Fibroblast of peridontal ligament (primary cell): ENCODE measurements around the gene CARD9.

Source experiments
- DNase-seq: peaks from one replicate; pipeline ENCODE4 v3.0.0-alpha.2; 2010; ENCODE audit errors: extremely low read depth

The CARD9 gene

DNA sequence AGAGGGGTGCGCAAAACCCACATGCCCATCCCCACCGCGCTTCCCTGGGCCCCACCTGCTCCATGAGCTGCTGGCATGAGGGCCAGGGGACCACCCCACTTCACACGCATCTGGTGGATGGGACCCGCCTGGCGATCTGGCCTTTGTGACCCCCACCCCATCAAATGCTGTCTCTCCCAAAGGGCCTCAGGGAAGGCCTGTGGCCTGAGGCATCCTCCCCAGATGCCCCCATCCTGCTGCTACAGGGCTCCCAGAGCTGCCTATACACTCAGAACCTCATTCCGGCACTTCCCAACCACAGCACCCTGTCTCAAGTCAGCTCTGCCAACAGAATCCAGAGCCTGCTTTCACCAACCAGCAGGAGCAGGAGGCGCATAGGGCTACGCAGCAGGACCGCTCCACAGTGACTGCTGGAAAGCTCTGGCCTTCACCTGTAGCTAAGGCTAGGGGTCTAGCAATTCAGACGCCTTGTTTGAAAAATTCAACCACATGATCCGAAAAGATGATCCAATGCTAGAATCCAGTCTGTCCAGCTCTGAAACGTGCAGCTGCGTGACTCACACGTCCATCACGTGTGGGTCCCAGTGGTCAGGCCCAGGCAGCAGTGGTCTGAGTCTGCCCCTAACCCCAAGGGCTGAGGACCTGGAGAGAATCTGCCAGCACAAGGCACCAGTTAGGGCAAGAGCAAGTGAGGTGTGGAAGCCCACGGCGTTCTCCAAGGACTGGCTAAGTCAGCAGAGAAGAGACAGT, 27.9 kb upstream of the CARD9 start:
- DNase-seq, result no peak

DNA sequence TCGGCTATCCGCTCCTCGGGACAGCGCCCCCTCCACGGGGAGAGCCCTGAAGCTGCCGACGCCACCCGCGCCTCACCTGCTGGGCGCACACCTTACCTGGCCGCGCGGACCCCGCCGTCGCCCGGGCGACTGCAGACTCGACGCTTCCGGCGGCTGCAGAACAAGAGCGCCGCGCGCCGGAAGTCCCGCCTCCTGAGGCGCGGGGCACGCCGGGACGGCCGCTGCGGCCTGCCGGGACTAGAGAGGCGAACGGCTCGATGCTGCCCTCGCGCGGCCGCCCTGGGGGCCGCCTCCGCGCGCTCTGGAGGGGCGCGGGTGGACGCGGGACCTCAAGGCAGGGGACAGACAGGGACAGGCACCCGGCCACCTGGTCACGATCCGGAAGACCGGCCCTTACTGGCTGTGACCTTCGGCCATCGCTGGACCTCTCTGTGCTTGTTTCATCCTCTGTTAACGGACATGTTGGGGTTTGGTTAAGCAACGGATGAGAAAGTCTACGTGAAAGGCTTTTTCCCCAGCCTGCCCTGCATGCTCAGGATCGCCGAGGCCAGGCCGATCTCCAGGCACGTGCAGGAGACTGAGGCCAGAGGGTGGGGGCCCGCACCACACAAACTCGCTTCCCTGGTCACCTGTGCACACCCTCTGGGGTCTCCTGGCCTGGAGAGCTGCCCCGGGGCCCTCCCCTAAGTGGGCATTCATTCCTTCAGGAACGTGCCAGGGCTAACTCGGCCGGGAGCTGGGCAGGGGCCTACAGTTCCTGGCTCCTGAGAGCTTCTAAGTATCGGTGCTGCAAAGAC, 26.8 kb upstream of the CARD9 start, which contains the start of gene SNAPC4:
Gene SNAPC4, minus strand, starts transcription at position 133 of the 797 bp plus-strand sequence. CDS start 1,742 bp downstream, outside the sequence.
- DNase-seq, result peak; percentile 69

DNA sequence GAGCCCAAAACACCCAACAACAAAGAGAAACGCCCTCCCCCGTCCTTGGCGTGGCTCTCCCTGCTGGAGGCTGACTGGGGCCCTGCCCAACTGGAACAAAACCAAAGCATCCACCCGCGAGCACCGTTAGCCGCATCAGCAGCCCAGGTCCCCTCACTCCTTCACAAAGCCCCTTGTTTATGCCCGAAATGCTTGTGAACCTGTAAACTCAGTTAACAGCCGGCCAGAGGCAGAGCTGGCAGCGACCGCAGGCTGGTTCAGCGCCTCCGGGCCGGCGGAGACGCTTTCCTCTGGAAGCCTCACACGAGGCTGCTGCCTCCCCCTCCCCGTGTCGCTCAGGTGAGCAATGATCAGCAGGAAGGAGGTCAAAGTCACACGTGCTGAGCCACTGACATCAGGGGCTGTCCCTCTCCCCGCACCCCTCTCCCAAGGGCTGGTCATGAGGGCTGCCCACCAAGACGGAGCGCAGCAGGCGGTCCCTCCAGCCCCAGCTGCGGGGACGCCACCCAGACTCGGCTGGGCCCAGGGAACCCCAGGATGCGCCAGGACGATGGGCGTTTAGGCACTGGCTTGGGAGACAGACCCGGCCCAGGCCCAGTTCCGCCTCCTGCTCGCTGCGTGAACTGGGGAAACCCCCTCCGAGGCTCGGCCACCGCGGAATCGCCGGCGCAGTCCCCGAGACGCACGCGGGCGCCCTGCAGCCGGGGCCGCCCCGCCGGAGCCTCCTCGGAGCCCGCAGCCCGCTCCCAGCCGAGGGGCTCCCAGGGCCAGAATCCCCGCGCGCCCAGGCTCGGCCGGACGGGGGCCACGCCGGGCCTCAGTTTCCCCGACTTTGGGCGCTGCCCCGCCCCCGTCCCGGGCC, 25.9 kb upstream of the CARD9 start:
- no peak for DNase-seq

DNA sequence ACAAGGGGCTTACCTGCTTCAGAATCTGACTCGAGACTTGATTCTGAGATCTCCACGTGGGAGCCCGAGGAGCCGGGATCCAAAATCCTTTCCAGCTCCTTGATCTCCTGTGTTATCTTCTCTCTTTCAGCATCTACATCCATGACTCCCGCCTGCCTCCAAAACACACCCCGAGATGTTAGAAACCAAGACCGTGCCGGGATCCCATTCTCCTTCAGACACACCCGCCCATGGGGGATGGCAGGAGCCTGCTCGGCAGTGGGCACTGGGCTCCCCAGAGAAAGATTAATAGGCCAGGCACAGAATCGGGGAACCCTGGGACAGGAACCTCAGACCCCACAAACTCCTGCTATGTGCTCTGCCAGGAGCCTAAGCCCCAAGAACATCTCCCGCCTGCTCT, 24.8 kb upstream of the CARD9 start:
- DNase-seq, result no peak

DNA sequence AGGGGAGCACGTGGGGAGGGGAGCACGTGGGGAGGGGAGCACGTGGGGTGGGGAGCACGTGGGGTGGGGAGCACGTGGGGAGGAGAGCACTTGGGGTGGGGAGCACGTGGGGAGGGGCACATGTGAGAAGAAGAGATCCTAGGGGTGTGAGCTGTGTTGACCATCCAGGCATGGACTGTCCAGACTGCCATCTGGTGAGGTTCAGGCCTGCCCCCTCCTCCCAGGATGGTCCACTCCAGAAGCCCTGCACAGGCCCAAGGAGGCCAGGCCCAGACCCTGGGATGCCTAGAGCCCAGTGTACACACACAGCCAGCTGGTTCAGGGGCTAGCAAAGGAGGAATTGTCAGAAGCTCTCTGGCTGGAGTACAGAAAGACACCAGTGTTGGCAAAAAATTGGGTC, 24.2 kb upstream of the CARD9 start:
- DNase-seq, result no peak

DNA sequence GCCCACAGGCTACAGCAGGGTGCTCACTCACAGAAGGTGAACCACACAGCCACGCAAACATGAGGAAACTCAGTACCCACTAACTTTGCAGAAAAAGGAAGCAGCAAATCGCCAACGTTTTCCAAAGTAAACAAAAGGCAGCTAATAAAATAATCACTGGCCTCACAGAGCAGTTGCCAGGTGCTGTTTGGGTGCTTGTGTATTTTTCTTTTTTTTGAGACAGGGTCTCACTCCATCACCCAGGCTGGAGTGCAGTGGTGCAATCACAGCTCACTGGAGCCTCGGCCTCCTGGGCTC, 22.7 kb upstream of the CARD9 start:
- DNase-seq, result no peak

DNA sequence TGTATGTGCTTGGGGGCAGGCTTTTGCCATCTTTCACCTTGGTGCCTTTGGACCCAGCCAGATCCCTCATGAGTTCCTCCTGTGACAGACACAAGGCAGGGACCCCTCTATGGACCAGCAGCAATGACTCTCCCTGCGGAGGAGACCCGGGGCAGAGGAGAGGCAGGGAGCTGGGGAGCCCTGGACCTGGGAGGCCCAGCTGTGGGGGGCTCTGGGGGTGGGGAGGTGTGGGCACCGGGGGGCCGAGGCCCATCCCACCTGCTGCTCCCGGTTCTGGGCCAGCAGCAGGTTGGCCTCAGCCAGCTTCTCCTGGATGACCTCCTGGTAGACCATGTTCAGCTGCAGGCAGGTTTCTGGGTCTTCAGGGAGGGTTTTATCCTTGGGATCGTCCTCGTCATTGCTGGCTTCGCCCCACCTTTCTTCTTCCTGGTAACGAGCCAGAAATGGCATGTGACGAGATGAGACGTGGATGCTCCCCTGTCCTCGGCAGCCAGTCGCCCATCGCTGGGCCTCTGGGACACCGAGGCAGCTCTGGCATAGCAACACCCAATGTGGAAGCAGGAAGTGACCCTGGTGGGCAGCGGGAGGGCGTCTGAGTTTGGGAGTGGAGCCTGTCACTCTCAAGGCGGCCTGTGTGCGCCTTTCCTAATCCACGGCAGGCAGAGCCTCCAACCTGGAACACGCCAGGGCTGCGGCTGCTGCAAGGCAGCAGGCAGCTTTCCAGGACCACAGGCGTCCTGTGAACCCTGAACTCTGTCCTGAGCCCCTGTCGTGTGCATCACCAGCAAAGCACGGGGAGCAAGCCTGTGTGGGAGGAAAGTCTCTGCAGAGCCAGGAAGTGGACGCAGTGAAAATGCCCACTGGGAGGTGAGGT, 22.1 kb upstream of the CARD9 start:
- no peak for DNase-seq

DNA sequence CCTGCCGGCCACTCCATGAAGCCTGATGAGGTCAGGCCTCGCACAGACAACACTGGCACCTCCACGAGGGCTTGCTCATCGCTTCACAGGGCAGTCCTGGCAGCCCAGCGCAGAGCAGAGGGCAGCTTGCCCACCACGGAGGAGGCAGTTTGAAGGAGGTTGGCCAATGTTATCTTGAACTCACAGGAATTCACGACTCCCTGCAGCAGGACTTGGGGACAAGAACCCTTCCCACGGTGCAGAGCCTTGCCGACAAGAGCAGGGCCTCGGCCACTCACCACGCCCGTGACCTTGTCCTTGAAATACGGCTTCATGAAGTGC, 21.5 kb upstream of the CARD9 start:
- no peak for DNase-seq

DNA sequence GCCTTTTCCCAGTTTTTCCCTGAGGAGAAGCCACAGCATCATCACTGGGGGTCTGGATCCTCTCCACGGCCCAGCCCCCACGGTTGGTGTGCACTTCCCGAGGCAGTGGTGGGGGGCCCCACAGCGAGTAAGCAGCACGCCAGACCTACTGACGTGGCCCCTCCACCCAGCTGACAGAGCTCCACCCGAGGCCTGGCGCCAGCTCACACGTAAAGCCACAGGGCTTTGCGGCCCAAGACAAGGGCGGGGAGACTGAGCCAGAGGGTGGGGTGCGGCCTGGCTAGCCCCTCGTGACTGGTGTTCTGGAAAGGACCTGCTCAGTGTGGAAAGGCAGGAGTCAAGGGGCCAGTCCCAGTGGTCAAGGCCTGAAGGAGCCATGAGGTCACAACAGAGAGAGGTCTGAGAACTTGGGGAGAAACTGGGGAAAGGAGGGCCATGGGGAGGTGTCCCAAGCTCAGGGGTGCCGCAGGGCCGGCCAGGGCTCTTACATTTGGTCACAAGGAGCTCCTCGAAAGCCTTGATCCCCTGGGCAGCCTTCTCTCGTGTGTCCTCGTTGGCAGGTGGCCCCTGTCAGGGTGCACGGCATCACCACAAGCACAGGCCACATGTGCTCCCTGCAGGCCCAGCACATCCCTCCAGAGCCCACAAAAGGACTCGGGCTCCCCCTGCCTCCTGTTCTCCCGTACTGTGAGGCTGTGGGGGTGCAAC, 21.0 kb upstream of the CARD9 start:
- DNase-seq, result no peak

DNA sequence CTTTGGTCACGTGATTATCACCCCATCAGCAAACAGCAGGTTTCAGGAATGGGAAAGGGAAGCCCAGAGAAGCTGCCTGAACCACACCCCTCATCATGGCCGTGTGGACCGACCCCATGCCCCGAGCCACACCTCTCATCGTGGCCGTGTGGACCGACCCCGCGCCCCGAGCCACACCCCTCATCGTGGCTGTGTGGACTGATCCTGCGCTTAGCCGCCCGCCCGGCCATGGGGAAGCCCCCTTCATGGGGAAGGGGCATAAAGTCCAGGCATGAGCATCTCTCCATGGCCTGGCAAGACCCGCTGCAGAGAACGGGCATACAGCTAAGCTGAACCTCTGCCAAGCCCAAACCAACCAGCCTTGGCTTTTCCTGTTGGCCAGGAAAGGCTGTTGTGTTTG, 20.1 kb upstream of the CARD9 start:
- DNase-seq, result no peak

DNA sequence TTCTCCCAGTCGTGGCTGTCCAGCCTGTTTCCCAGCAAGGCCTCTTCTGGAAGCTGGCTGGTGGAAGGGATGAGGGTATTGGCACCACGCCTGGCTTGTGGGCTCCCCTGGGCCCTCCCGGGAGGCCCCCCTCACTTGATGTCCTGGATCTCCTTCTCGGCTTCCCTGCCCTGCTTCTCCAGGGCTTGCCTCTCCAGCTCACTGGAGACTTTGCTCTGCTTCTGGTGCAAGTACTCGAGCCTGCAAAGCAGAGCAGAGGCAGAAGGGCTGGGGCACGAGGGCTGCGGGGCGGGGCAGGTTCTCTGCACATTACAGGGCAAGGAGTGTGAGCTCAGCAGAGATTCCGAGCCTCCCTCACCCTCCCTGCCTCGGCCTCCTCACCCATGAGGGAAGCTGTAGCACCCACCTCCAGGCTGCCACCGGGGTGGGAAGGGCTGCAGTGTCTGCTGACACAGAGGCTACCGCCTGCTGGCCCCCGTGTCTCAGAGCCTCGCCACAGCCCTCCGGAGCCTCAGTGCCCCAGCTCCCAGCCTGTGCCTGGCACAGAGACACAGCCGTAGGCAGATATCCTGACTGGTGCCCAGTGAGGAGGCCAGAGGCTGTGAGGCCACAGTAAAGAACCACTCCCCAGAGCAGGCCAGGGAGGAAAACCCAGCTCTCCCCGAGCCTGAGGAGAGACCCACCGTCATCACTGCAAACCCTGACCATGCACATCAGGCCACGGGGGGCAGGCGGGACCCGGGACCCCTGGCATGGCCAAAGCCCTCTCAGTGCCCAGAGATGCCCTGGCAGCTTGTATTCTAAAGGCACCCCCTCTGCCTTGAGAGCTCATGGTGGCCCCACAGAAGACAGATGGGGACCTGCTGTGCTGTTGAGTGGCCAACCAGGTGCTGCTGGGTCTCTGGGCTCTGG, 19.3 kb upstream of the CARD9 start:
- DNase-seq, result no peak

DNA sequence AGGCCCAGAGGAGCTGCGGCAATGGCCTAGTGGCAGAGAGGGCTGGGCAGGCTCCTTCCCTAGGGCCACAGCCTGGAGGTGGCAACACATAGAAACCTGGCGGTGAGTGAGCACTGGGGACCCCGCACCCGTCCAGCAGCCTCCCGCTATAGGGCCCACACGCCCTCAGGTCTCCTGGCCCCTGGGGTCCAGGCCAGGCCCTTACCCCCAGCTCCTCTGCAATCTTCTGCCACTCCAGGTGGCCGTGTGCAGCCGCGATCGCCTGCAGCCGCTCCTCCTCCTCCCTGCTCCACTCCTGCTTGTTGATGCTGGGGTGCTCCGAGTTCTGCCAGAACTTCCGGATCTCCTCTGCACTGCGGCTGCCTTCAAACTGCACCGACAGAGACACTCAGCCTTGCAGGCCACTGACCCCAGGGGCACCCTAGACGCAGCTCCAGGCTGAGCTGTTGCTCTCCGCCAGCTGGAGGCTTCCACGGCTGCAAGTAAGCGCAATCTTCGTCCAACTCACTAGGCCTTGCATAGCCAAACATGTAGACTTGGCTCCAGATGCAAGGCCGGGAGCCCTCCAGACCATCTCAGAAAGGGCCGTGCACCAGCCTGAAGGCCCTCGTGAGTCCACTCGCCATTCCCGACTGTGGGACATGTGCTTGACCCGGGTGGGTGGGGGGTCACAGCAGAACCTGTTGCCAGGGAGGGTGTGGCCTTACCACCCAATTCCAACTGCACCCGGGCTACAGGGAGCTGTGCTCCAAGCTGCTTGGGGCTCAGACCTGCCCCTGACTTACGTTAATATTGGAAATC, 18.5 kb upstream of the CARD9 start:
- DNase-seq, result no peak

DNA sequence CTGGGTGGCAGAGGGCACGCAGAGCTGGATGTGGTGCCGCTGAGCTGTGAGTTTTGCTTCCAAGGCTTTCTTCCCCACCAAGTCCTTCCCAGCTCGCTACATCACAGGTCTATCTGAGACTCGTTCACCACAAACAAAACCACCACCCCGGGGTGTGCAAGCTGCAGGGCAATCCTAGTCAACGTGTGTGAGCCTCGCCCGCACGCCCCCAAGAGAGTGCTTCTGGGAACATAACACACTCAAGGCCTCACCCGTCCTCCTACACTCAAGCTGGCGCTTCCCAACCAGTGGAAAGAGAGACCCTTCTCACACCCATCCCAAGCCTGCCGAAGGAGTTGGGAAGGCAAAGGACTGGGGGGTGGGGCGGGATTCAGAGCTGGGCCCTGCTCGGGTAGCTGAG, 15.9 kb upstream of the CARD9 start:
- no peak for DNase-seq

DNA sequence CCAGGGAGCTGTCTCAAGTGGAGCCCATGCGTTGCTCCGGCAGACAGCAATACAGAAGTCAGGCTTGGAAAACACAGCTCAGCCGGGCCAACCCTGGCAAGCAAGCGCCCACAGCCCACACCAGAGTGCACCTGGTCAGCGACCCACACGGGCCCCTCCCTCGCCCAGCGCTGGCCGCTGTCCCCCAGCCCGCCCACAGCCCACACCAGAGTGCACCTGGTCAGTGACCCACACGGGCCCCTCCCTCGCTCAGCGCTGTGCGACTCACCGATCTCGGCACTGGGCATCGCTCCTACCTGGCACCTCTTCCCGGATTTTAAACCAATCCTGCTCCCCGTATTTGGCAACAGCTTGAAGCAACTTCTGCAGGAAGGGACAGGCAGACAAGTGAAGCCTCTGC, 13.7 kb upstream of the CARD9 start:
- no peak for DNase-seq

DNA sequence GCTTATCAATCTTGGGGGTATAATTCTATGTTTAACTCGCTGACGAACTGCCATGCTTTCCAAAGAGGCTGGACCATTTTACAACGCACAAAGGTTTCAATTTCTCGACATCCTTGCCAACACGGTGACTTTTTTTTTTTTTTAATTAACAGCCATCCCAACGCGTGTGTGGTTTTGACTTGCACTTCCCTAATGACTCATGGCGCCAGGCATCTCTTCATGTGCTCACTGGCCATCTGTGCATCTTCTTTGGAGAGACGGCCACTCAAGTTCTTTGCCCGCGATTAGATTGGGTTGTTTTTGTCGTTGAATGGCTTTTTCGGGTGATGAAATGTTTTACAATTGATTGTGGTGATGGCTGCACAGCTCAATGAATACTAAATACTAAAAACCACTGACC, 12.5 kb upstream of the CARD9 start:
- DNase-seq, result no peak

DNA sequence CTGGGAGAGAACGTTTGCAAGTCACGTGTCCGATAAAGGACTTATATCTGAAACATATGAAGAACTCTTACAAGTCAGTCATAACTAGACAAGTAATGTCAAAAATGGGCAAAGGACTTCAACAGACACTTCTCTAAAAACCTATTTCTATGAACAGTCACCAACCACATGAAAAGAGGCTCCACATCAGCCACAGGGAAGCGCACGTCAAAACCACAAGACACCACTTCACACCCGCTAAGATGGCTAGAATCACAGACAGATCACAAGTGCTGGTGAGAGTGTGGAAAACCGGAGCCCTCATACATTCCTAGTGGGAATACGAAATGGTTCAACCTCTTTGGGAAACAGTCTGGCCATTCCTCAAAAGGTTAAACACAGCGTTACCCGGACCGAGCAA, 11.5 kb upstream of the CARD9 start:
- no peak for DNase-seq

DNA sequence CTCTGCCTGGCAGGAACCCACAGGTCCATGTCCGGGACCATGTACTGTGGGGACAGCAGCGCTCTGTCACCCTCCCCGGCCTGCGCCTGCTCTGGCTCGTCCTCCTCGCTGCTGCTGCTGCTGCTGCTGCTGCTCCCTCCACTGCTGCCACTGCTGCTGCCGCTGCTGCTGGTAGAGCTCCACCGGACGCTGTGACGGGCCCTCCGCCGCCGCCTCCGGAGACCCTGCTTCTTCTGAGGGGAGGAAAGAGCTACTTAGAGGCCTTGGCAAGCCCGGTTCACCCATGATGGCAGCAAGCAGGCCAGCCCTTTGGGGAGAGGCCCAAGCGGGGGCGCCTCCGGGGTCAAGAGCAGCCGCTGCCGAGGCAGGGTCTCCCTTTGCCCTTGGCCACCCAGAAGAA, 10.0 kb upstream of the CARD9 start:
- DNase-seq, result no peak

DNA sequence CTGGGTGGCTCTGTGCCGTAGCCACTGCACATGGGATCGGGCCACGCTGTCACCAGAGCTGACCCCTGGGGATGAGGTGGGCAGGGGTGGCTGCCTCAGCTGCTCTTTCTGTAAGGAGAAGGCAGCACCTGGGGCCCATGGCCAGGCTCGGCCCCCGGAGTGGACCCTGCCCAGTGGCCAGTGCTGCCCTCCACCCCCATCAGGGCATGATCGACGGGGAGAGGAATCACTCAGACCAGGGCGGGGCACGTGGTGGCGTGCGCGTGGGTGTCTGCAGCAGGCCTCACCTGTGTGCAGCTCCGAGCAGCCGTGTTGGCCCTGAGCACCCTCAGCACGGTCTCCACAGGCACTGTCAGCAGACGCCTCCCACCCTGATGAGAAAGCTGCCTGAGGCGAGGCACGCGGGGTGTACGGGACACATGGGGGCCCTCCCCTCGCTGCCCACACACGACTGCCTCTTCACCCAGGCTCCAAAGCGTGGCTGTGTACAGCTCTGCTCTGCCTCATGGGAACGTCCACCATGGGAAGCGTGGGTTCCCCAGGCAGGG, 8.6 kb upstream of the CARD9 start:
- DNase-seq, result no peak

DNA sequence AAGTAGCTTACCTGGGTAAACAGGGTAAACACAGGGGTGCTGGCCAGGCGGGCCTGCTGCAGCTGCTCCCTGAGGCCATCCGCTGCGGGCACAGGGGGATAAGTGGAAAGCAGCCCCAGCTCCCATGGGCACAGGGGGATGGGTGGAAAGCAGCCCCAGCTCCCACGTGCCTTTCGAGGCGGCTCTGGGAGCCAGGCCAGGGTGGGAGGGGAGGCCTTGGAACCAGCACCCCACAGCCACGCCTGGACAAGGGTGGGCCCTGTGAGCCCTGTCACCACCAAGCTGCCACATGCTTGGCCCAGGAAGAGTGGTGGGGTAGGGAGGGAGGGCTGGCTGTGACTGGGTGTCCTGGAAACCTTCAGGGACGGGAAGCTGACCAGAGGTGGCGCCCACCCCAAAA, 7.8 kb upstream of the CARD9 start:
- no peak for DNase-seq
